Activated naive CD8-positive, alpha-beta T cell treated with anti-CD3 and anti-CD28 coated beads, Interleukin-2, amount 10 ng/mL, durations not matched to agents 7 days and 5 days (primary cell): ENCODE results near the gene MYO18A. TPM values are rescaled to one million over a fixed set of nuclear protein-coding genes. Genes with fewer than 3 reads are reported as not detected.
A peak's percentile ranks its signal among the peaks of the same experiment; 100 is the strongest.
"Not testable (repeated sequence)": the region's sequence is repeated elsewhere in the genome, so short reads cannot be mapped to it uniquely, and the experiment has no call there.

Source experiments
- ATAC-seq: fragments of 150-1000 bp; cut with Tn5 transposase; one replicate; pipeline ENCODE4 v1.10.0; 2021; ENCODE audit warnings: low read depth, moderate library complexity
- POLR2A ChIA-PET: fragments of 350-600 bp; sonication (Branson Sonifier 250); formaldehyde crosslinking; loops from one replicate; lab custom pipeline; 2021; ENCODE audit warnings: antibody characterized with exemption; lab: Charles Lee
- DNase-seq: peaks from one replicate; pipeline ENCODE4 v3.0.0; 2021
- H3K27ac Mint-ChIP-seq: one replicate; pipeline ENCODE4 v1.8.0; 2022; ENCODE audit warnings: mild to moderate bottlenecking, mixed read lengths
- H3K27me3 Mint-ChIP-seq: one replicate; pipeline ENCODE4 v1.8.0; 2022; ENCODE audit warnings: mild to moderate bottlenecking, moderate library complexity, mixed read lengths
- H3K36me3 Mint-ChIP-seq: one replicate; pipeline ENCODE4 v1.8.0; 2021; ENCODE audit warnings: mild to moderate bottlenecking, mixed read lengths
- H3K4me1 Mint-ChIP-seq: one replicate; pipeline ENCODE4 v1.8.0; 2021; ENCODE audit warnings: mixed read lengths
- H3K4me3 Mint-ChIP-seq: one replicate; pipeline ENCODE4 v1.8.0; 2022; ENCODE audit warnings: mild to moderate bottlenecking, moderate library complexity, mixed read lengths
- H3K9me3 Mint-ChIP-seq: one replicate; pipeline ENCODE4 v1.8.0; 2021; ENCODE audit warnings: mixed read lengths
- total RNA-seq, 2 experiments: library from RNA; stranded (reverse); gene quantifications; one replicate each; pipeline ENCODE4 v1.2.3, GENCODE V29; 2021

Gene MYO18A
- total RNA-seq, result 10 to 100 TPM; 79.7 to 80.6 TPM

GRCh38 chr17:29180034-29180787 is at the start of gene MYO18A:
Gene MYO18A, minus strand, starts transcription at chr17:29180398. Its CDS starts 13,458 bp downstream, at chr17:29166940.
- Mint-ChIP-seq H3K4me3 (peak within 1 kb of the TSS; percentile 49), H3K27me3 (peaks cover 12% of the 10 kb centered on the region), H3K27ac (peak within 1 kb of the TSS; percentile 12), H3K4me1 (peaks cover 29% of the 10 kb centered on the region), H3K9me3 (no peaks in the 10 kb centered on the region), H3K36me3 (no peaks in the 10 kb centered on the region)
- POLR2A ChIA-PET, result interaction anchor here (0.9 to 6.6 kb wide), 9 partner anchors 25 to 114 kb away, joined by 3 to 41 read pairs (median 6); partner anchors contain the start of gene NUFIP2
- ATAC-seq, result peak; percentile 93
- peak; percentile 90 for DNase-seq

- POLR2A ChIA-PET, result no interaction called here
- no peak overlapping the region for H3K27ac Mint-ChIP-seq
- H3K4me1 Mint-ChIP-seq, result peaks cover 3% of the 10 kb centered on the region
- H3K4me3 Mint-ChIP-seq, result no peak overlapping the region
- no peak for ATAC-seq
- H3K36me3 Mint-ChIP-seq, result no peaks in the 10 kb centered on the region
- no peak for DNase-seq
- H3K9me3 Mint-ChIP-seq, result no peaks in the 10 kb centered on the region
- H3K27me3 Mint-ChIP-seq, result peaks cover 2% of the 10 kb centered on the region
These were observed 45.2 kb upstream of the MYO18A start for GRCh38 chr17:29225396-29225795.

- H3K27me3 Mint-ChIP-seq, H3K9me3 Mint-ChIP-seq, DNase-seq, H3K4me3 Mint-ChIP-seq, H3K27ac Mint-ChIP-seq, H3K36me3 Mint-ChIP-seq, POLR2A ChIA-PET, ATAC-seq: not testable (repeated sequence)
- H3K4me1 Mint-ChIP-seq, result peaks cover 11% of the 10 kb centered on the region
These were observed 41.1 kb upstream of the MYO18A start for GRCh38 chr17:29221338-29221737.

DNA sequence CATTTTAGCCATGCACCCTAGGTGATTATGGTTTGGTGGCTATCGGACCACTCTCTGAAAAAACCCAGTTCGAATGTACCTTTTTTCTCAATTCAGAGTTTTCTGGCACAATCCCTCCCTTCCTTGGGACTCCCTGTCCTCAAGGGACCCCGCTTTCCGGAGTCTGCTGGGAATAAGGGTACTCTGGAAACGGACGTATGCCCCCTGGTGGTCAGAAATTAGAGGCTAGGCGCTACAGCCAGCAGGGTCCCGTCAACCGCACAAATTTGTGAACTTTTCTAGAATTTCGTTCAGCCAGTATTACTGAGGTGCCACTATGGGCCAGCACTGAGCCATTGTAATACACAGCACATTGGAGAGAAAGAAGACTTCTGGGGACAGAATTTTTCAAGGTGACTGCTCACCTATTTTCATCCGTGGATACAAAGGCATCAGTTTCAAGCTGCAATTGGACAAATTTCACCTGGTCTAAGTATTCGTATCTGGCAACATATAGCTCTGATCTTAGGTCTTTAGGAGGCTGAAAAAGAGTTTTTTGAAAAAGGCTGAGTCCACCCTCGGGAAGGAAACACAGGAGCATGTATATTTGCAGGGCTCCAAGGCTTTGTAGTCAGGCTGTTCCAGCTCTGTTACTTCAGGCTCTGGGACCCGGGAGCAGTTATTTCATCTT is 39.3 kb upstream of the MYO18A start:
- Mint-ChIP-seq H3K4me3 (no peak overlapping the region), H3K27ac (no peak overlapping the region), H3K36me3 (no peaks in the 10 kb centered on the region), H3K9me3 (no peaks in the 10 kb centered on the region), H3K27me3 (peaks cover 7% of the 10 kb centered on the region), H3K4me1 (peaks cover 8% of the 10 kb centered on the region)
- DNase-seq (peak; percentile 68), ATAC-seq (peak; percentile 92)
- POLR2A ChIA-PET, result interaction anchor here (1.1 to 1.5 kb wide), 4 partner anchors 71 to 95 kb away, joined by 3 to 10 read pairs (median 5); no protein-coding TSS in a partner anchor

- H3K4me1 Mint-ChIP-seq, result peaks cover 8% of the 10 kb centered on the region
- ATAC-seq, result no peak
- no peak for DNase-seq
- no peak overlapping the region for H3K27ac Mint-ChIP-seq
- POLR2A ChIA-PET, result no interaction called here
- H3K4me3 Mint-ChIP-seq, result no peak overlapping the region
- peaks cover 7% of the 10 kb centered on the region for H3K27me3 Mint-ChIP-seq
- no peaks in the 10 kb centered on the region for H3K36me3 Mint-ChIP-seq
- H3K9me3 Mint-ChIP-seq, result no peaks in the 10 kb centered on the region
These were observed 36.7 kb upstream of the MYO18A start for GRCh38 chr17:29216856-29217255.

- POLR2A ChIA-PET, result interaction anchor here (1.0 kb wide), 1 partner anchor 66 kb away, joined by 3 read pairs; no protein-coding TSS in a partner anchor
- H3K27me3 Mint-ChIP-seq, result peaks cover 7% of the 10 kb centered on the region
- no peak overlapping the region for H3K27ac Mint-ChIP-seq
- H3K4me3 Mint-ChIP-seq, result no peak overlapping the region
- H3K36me3 Mint-ChIP-seq, result no peaks in the 10 kb centered on the region
- DNase-seq (no peak), ATAC-seq (no peak)
- no peaks in the 10 kb centered on the region for H3K9me3 Mint-ChIP-seq
- H3K4me1 Mint-ChIP-seq, result peaks cover 8% of the 10 kb centered on the region
These were observed 36.0 kb upstream of the MYO18A start for GRCh38 chr17:29216181-29216580.

GRCh38 chr17:29215717-29216116 is 35.5 kb upstream of the MYO18A start:
- no peak for ATAC-seq
- no peak overlapping the region for H3K27ac Mint-ChIP-seq
- H3K36me3 Mint-ChIP-seq, result no peaks in the 10 kb centered on the region
- H3K4me1 Mint-ChIP-seq, result peaks cover 8% of the 10 kb centered on the region
- no peaks in the 10 kb centered on the region for H3K9me3 Mint-ChIP-seq
- no peak overlapping the region for H3K4me3 Mint-ChIP-seq
- POLR2A ChIA-PET, result interaction anchor here (1.0 kb wide), 1 partner anchor 65 kb away, joined by 3 read pairs; no protein-coding TSS in a partner anchor
- H3K27me3 Mint-ChIP-seq, result peaks cover 7% of the 10 kb centered on the region
- no peak for DNase-seq

DNA sequence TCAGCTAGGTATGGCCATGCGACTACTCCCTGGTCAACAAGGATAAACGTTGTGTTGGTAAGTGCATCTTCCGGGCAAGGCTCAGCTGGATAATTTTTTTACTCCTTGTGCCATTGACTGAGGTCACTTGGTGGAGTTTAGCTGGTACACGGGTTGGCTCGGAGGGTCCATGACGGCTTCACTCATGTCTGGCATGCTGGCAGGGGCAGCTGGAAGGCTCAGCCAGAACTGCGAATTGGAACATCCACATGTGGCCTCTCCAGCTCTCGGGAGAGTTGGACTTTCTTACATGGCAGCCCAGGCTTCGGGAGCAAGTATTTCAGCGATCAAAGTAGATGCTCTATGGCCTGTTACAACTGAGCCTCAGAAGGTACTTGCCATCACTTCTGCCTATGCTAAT is 35.0 kb upstream of the MYO18A start:
- peaks cover 8% of the 10 kb centered on the region for H3K4me1 Mint-ChIP-seq
- DNase-seq (no peak), ATAC-seq (no peak)
- peaks cover 7% of the 10 kb centered on the region for H3K27me3 Mint-ChIP-seq
- no peak overlapping the region for H3K4me3 Mint-ChIP-seq
- no peaks in the 10 kb centered on the region for H3K36me3 Mint-ChIP-seq
- POLR2A ChIA-PET, result interaction anchor here (1.0 kb wide), 1 partner anchor 65 kb away, joined by 3 read pairs; no protein-coding TSS in a partner anchor
- no peak overlapping the region for H3K27ac Mint-ChIP-seq
- H3K9me3 Mint-ChIP-seq, result no peaks in the 10 kb centered on the region

- ATAC-seq (no peak), DNase-seq (no peak)
- H3K27me3 Mint-ChIP-seq, result peaks cover 6% of the 10 kb centered on the region
- H3K36me3 Mint-ChIP-seq, result no peaks in the 10 kb centered on the region
- POLR2A ChIA-PET, result no interaction called here
- H3K4me3 Mint-ChIP-seq, result no peak overlapping the region
- no peaks in the 10 kb centered on the region for H3K9me3 Mint-ChIP-seq
- peaks cover 5% of the 10 kb centered on the region for H3K4me1 Mint-ChIP-seq
- no peak overlapping the region for H3K27ac Mint-ChIP-seq
These were observed 34.3 kb upstream of the MYO18A start for GRCh38 chr17:29214215-29215146.

GRCh38 chr17:29212681-29213121 is 32.5 kb upstream of the MYO18A start:
- Mint-ChIP-seq H3K27me3 (peaks cover 6% of the 10 kb centered on the region), H3K9me3 (no peaks in the 10 kb centered on the region), H3K4me1 (no peaks in the 10 kb centered on the region), H3K4me3 (no peak overlapping the region), H3K36me3 (no peaks in the 10 kb centered on the region), H3K27ac (no peak overlapping the region)
- ATAC-seq, result no peak
- no peak for DNase-seq
- POLR2A ChIA-PET, result no interaction called here

GRCh38 chr17:29212094-29212631 is 32.0 kb upstream of the MYO18A start:
- H3K27ac Mint-ChIP-seq, result no peak overlapping the region
- POLR2A ChIA-PET, result no interaction called here
- H3K27me3 Mint-ChIP-seq, result peaks cover 8% of the 10 kb centered on the region
- H3K36me3 Mint-ChIP-seq, result no peaks in the 10 kb centered on the region
- no peak overlapping the region for H3K4me3 Mint-ChIP-seq
- no peaks in the 10 kb centered on the region for H3K4me1 Mint-ChIP-seq
- DNase-seq, result no peak
- ATAC-seq, result no peak
- H3K9me3 Mint-ChIP-seq, result no peaks in the 10 kb centered on the region

GRCh38 chr17:29210879-29211278 is 30.7 kb upstream of the MYO18A start:
- Mint-ChIP-seq H3K4me1 (no peaks in the 10 kb centered on the region), H3K27me3 (peaks cover 8% of the 10 kb centered on the region), H3K36me3 (no peaks in the 10 kb centered on the region), H3K4me3 (no peak overlapping the region), H3K9me3 (no peaks in the 10 kb centered on the region), H3K27ac (no peak overlapping the region)
- DNase-seq, result no peak
- POLR2A ChIA-PET, result no interaction called here
- ATAC-seq, result no peak
